Measurements from ENCODE around the gene CACNA2D2.

Gene CACNA2D2

GRCh38 chr3:50340448-50341329 lies 162.7 kb downstream of the CACNA2D2 start, which contains the start of gene RASSF1:
Gene RASSF1, minus strand, starts transcription at chr3:50340836. Its CDS starts 31 bp downstream, at chr3:50340805.
- DNase-seq = no peak

- DNase-seq = no peak
Measured at GRCh38 chr3:50340147-50340447, 163.3 kb downstream of the CACNA2D2 start.

- DNase-seq = no peak
Measured at GRCh38 chr3:50339485-50340146, 163.8 kb downstream of the CACNA2D2 start.

GRCh38 chr3:50338965-50339364 lies 164.5 kb downstream of the CACNA2D2 start:
- no peak for DNase-seq

- peak; percentile 88 for DNase-seq
Measured at GRCh38 chr3:50337175-50337861, 166.1 kb downstream of the CACNA2D2 start.

- DNase-seq = no peak
Measured at GRCh38 chr3:50336452-50337174, 166.8 kb downstream of the CACNA2D2 start.

GRCh38 chr3:50334339-50335075 lies 168.9 kb downstream of the CACNA2D2 start:
- DNase-seq = no peak

GRCh38 chr3:50333744-50334328 lies 169.6 kb downstream of the CACNA2D2 start:
- DNase-seq = no peak

- DNase-seq = no peak
Measured at GRCh38 chr3:50331364-50331907, 172.0 kb downstream of the CACNA2D2 start.

- DNase-seq = no peak
Measured at GRCh38 chr3:50330330-50330729, 173.1 kb downstream of the CACNA2D2 start.

- peak; percentile 77 for DNase-seq
Measured at GRCh38 chr3:50327943-50328691, 175.3 kb downstream of the CACNA2D2 start, which contains the start of gene TUSC2. Gene TUSC2, minus strand, starts transcription at chr3:50328223. Its CDS starts 124 bp downstream, at chr3:50328099.

GRCh38 chr3:50327129-50327528 lies 176.3 kb downstream of the CACNA2D2 start:
- no peak for DNase-seq

GRCh38 chr3:50326182-50326541 lies 177.3 kb downstream of the CACNA2D2 start:
- no peak for DNase-seq

GRCh38 chr3:50325497-50326181 lies 177.8 kb downstream of the CACNA2D2 start:
- no peak for DNase-seq

- DNase-seq = no peak
Measured at GRCh38 chr3:50325113-50325480, 178.3 kb downstream of the CACNA2D2 start.

- peak; percentile 11 for DNase-seq
Measured at GRCh38 chr3:50324351-50325112, 178.9 kb downstream of the CACNA2D2 start.

- no peak for DNase-seq
Measured at GRCh38 chr3:50323614-50324199, 179.7 kb downstream of the CACNA2D2 start.

- no peak for DNase-seq
Measured at GRCh38 chr3:50323092-50323600, 180.3 kb downstream of the CACNA2D2 start.

Measured in NCI-H748 treated with DMSO at 0.1 percent for 48 hours (cell line).